SK-N-SH treated with all-trans-retinoic acid at 6 μM for 48 hours (cell line): ENCODE data around the gene GLIPR2.
"Not testable (repeated sequence)": the region's sequence is repeated elsewhere in the genome, so short reads cannot be mapped to it uniquely, and the experiment has no call there.

Source experiments
- ATAC-seq: fragments of 200-7000 bp; cut with Tn5 transposase; 3 replicates; pipeline ENCODE4 v1.9.1; 2020; ENCODE audit warnings: mild to moderate bottlenecking, moderate library complexity
- ARNTL ChIP-seq: fragments of 450-650 bp; formaldehyde crosslinking; IDR thresholded peaks from 2 replicates; pipeline ENCODE4 v1.5.0; 2020; ENCODE audit warnings: low read depth, mild to moderate bottlenecking, moderate library complexity, borderline replicate concordance
- BACH2 ChIP-seq: fragments of 250-450 bp; sonication (Bioruptor Pico); IDR thresholded peaks from 2 replicates; pipeline ENCODE4 v1.9.0; 2021; ENCODE audit warnings: mild to moderate bottlenecking, borderline replicate concordance
- CSDC2 ChIP-seq: fragments of 250-450 bp; sonication (Bioruptor Pico); IDR thresholded peaks from 2 replicates; pipeline ENCODE4 v1.5.0; 2020; ENCODE audit warnings: mild to moderate bottlenecking, moderate library complexity
- ESRRG ChIP-seq: fragments of 250-450 bp; sonication (Bioruptor Pico); IDR thresholded peaks from 2 replicates; pipeline ENCODE4 v1.6.1; 2021; ENCODE audit warnings: mild to moderate bottlenecking
- GLIS3 ChIP-seq: fragments of 250-450 bp; sonication (Bioruptor Pico); IDR thresholded peaks from 2 replicates; pipeline ENCODE4 v1.5.0; 2020; ENCODE audit warnings: mild to moderate bottlenecking, moderate library complexity
- ISL1 ChIP-seq: fragments of 250-450 bp; sonication (Bioruptor Pico); IDR thresholded peaks from 2 replicates; pipeline ENCODE4 v2.1.2; 2022; ENCODE audit warnings: mild to moderate bottlenecking, moderate library complexity
- OSR1 ChIP-seq: fragments of 250-450 bp; sonication (Bioruptor Pico); IDR thresholded peaks from 2 replicates; pipeline ENCODE4 v1.8.0; 2022; ENCODE audit warnings: moderate library complexity, mild to moderate bottlenecking, inconsistent platforms
- RARB ChIP-seq: fragments of 250-450 bp; sonication (Bioruptor Pico); IDR thresholded peaks from 2 replicates; pipeline ENCODE4 v1.8.0; 2021; ENCODE audit warnings: mild to moderate bottlenecking, moderate library complexity
- SNAI2 ChIP-seq: fragments of 250-450 bp; sonication (Bioruptor Pico); IDR thresholded peaks from 2 replicates; pipeline ENCODE4 v1.5.0; 2020; ENCODE audit warnings: mild to moderate bottlenecking, moderate library complexity
- TOX ChIP-seq: fragments of 250-450 bp; sonication (Bioruptor Pico); IDR thresholded peaks from 2 replicates; pipeline ENCODE4 v1.8.0; 2021; ENCODE audit warnings: mild to moderate bottlenecking, moderate library complexity, borderline replicate concordance
- ZC3H10 ChIP-seq: fragments of 250-450 bp; sonication (Bioruptor Pico); IDR thresholded peaks from 2 replicates; pipeline ENCODE4 v1.5.1; 2021; ENCODE audit warnings: mild to moderate bottlenecking, moderate library complexity
- ZFP3 ChIP-seq: fragments of 250-450 bp; sonication (Bioruptor Pico); IDR thresholded peaks from 2 replicates; pipeline ENCODE4 v1.5.0; 2020; ENCODE audit warnings: mild to moderate bottlenecking, moderate library complexity
- ZFP30 ChIP-seq: fragments of 450-650 bp; formaldehyde crosslinking; IDR thresholded peaks from 2 replicates; pipeline ENCODE4 v1.5.0; 2022; ENCODE audit warnings: mild to moderate bottlenecking, moderate library complexity
- ZNF565 ChIP-seq: fragments of 450-650 bp; formaldehyde crosslinking; conservative IDR thresholded peaks from 2 replicates; pipeline ENCODE4 v1.5.0; 2020; ENCODE audit warnings: low read depth, mild to moderate bottlenecking, moderate library complexity
- ZNF70 ChIP-seq: fragments of 450-650 bp; formaldehyde crosslinking; IDR thresholded peaks from 2 replicates; pipeline ENCODE4 v1.5.0; 2020; ENCODE audit warnings: mild to moderate bottlenecking, moderate library complexity
- TF ChIP-seq, protein P1 (sequence below): fragments of 250-450 bp; sonication (Bioruptor Pico); IDR thresholded peaks from 2 replicates; pipeline ENCODE4 v1.5.1; 2020; ENCODE audit warnings: low read depth, mild to moderate bottlenecking, moderate library complexity
- TF ChIP-seq, protein P2 (sequence below): fragments of 250-450 bp; sonication (Bioruptor Pico); IDR thresholded peaks from 2 replicates; pipeline ENCODE4 v1.5.0; 2020; ENCODE audit warnings: mild to moderate bottlenecking, moderate library complexity
- TF ChIP-seq, protein P3 (sequence below): fragments of 250-450 bp; sonication (Bioruptor Pico); IDR thresholded peaks from 2 replicates; pipeline ENCODE4 v1.8.0; 2020; ENCODE audit warnings: mild to moderate bottlenecking, moderate library complexity, borderline replicate concordance
- TF ChIP-seq, protein P4 (sequence below): fragments of 250-450 bp; sonication (Bioruptor Pico); IDR thresholded peaks from 2 replicates; pipeline ENCODE4 v1.8.0; 2021; ENCODE audit warnings: low read depth, mild to moderate bottlenecking, moderate library complexity, borderline replicate concordance
- TF ChIP-seq, protein P5 (sequence below): fragments of 250-450 bp; sonication (Bioruptor Pico); IDR thresholded peaks from 2 replicates; pipeline ENCODE4 v1.5.1; 2021; ENCODE audit warnings: mild to moderate bottlenecking, moderate library complexity

GLIPR2 gene

DNA sequence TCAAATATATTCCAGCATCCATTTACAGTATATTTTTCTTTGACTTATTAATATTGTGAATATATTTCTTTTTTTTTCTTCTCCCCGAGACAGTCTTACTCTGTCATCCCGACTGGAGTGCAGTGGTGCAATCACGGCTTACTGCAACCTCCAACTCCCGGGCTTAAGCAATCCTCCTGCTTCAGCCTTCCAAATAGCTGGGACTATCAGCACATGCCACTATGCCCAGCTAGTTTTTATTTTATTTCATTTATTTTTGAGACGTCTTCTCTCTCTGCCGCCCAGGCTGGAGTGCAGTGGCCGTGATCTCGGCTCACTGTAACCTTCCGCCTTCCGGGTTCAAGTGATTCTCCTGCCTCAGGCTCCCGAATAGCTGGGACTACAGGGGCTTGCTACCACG, 7.4 kb upstream of the GLIPR2 start:
- no peak for ATAC-seq
- TF ChIP-seq ZNF70 (CRISPR knock-in tag) (no peak), RARB (CRISPR knock-in tag) (no peak)
- TF ChIP-seq, protein P1, sequence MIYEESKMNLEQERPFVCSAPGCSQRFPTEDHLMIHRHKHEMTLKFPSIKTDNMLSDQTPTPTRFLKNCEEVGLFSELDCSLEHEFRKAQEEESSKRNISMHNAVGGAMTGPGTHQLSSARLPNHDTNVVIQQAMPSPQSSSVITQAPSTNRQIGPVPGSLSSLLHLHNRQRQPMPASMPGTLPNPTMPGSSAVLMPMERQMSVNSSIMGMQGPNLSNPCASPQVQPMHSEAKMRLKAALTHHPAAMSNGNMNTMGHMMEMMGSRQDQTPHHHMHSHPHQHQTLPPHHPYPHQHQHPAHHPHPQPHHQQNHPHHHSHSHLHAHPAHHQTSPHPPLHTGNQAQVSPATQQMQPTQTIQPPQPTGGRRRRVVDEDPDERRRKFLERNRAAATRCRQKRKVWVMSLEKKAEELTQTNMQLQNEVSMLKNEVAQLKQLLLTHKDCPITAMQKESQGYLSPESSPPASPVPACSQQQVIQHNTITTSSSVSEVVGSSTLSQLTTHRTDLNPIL (CRISPR knock-in tag): no peak

DNA sequence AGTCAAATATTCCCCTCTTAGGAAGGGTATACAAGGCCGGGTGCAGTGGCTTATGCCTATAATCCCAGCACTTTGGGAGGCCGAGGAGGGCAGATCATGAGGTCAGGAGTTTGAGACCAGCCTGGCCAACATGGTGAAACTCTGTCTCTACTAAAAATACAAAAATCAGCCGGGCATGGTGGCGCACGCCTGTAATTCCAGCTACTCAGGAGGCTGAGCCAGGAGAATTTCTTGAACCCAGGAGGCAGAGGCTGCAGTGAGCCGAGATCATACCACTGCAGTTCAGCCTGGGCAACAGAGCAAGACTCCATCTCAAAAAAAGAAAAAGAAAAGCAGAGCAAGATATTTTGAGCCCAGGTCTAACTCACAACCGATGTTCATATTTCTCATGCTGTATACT, 4.9 kb upstream of the GLIPR2 start:
- ATAC-seq: not testable (repeated sequence)

DNA sequence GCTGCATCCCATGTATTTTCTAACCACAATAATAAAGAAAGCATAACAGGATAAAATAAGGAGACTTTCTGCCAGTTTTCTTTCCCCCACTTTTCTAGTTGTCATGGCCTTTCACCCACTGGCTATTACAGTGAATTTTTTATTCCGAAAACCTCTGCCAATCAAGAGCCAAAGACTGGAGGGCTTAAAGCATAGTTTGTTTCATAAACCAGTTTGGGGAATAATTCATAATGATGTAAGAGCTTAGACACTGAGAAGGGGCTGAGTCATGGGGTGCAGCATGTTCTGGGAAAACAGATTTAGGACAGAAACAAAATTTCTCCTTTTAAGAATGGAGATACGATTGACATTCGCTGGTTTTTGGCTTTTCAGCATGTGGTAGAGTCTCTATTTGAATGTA, 4.4 kb upstream of the GLIPR2 start:
- no peak for TF ChIP-seq ZNF70 (CRISPR knock-in tag)
- TF ChIP-seq, protein P2, sequence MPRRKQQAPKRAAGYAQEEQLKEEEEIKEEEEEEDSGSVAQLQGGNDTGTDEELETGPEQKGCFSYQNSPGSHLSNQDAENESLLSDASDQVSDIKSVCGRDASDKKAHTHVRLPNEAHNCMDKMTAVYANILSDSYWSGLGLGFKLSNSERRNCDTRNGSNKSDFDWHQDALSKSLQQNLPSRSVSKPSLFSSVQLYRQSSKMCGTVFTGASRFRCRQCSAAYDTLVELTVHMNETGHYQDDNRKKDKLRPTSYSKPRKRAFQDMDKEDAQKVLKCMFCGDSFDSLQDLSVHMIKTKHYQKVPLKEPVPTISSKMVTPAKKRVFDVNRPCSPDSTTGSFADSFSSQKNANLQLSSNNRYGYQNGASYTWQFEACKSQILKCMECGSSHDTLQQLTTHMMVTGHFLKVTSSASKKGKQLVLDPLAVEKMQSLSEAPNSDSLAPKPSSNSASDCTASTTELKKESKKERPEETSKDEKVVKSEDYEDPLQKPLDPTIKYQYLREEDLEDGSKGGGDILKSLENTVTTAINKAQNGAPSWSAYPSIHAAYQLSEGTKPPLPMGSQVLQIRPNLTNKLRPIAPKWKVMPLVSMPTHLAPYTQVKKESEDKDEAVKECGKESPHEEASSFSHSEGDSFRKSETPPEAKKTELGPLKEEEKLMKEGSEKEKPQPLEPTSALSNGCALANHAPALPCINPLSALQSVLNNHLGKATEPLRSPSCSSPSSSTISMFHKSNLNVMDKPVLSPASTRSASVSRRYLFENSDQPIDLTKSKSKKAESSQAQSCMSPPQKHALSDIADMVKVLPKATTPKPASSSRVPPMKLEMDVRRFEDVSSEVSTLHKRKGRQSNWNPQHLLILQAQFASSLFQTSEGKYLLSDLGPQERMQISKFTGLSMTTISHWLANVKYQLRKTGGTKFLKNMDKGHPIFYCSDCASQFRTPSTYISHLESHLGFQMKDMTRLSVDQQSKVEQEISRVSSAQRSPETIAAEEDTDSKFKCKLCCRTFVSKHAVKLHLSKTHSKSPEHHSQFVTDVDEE: no peak
- TF ChIP-seq, protein P3, sequence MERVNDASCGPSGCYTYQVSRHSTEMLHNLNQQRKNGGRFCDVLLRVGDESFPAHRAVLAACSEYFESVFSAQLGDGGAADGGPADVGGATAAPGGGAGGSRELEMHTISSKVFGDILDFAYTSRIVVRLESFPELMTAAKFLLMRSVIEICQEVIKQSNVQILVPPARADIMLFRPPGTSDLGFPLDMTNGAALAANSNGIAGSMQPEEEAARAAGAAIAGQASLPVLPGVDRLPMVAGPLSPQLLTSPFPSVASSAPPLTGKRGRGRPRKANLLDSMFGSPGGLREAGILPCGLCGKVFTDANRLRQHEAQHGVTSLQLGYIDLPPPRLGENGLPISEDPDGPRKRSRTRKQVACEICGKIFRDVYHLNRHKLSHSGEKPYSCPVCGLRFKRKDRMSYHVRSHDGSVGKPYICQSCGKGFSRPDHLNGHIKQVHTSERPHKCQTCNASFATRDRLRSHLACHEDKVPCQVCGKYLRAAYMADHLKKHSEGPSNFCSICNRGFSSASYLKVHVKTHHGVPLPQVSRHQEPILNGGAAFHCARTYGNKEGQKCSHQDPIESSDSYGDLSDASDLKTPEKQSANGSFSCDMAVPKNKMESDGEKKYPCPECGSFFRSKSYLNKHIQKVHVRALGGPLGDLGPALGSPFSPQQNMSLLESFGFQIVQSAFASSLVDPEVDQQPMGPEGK: no peak
- no peak for TF ChIP-seq GLIS3 (CRISPR knock-in tag)
- TF ChIP-seq ZFP30: no peak
- no peak for TF ChIP-seq ZNF565 (CRISPR knock-in tag)
- no peak for TF ChIP-seq ISL1 (CRISPR knock-in tag)
- no peak for TF ChIP-seq RARB (CRISPR knock-in tag)
- no peak for TF ChIP-seq ESRRG (CRISPR knock-in tag)
- no peak for TF ChIP-seq BACH2 (CRISPR knock-in tag)
- TF ChIP-seq ARNTL: no peak
- no peak for TF ChIP-seq ZFP3 (CRISPR knock-in tag)
- TF ChIP-seq CSDC2: no peak
- no peak for TF ChIP-seq SNAI2 (CRISPR knock-in tag)
- TF ChIP-seq, protein P4, sequence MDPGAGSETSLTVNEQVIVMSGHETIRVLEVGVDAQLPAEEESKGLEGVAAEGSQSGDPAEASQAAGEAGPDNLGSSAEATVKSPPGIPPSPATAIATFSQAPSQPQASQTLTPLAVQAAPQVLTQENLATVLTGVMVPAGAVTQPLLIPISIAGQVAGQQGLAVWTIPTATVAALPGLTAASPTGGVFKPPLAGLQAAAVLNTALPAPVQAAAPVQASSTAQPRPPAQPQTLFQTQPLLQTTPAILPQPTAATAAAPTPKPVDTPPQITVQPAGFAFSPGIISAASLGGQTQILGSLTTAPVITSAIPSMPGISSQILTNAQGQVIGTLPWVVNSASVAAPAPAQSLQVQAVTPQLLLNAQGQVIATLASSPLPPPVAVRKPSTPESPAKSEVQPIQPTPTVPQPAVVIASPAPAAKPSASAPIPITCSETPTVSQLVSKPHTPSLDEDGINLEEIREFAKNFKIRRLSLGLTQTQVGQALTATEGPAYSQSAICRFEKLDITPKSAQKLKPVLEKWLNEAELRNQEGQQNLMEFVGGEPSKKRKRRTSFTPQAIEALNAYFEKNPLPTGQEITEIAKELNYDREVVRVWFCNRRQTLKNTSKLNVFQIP (CRISPR knock-in tag): no peak
- TF ChIP-seq TOX (CRISPR knock-in tag): no peak
- TF ChIP-seq OSR1 (CRISPR knock-in tag): no peak
- ATAC-seq: no peak

DNA sequence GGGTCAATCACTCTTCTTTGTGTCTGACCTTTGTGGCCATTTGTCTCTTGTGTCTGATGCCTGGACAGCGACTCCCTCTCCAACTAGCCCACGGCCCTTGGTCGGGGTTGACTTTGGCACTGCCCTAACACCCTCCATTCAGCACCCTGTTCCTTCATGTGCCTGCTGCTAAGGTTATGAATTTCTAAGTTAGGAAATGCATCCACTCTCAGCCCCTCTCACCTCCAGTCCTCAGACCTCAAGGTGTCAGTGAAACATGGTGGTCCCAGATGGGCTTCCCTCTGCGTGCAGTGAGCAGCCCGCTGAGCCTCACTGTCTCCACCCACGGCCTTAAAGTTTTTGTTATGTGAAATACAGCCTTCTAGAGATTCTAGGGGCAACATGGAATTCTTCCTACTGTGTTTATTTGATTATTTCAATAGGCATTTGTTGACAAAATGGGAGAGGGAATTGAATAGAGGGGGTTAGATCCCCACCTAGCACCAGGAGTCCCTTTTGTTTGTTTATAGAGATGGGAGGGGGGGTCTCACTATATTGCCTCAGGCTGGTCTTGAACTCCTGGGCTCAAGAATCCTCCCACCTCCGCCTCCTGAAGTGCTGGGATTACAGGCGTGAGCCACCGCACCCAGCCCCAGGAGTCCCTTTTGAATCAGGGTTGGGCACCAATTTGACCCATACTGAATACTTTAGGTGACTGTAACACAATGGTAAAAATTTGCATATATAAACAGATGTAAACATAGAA, 1.6 kb upstream of the GLIPR2 start:
- no peak for ATAC-seq
- TF ChIP-seq ZNF70 (CRISPR knock-in tag) (no peak), ZC3H10 (CRISPR knock-in tag) (no peak), ZNF565 (CRISPR knock-in tag) (no peak), SNAI2 (CRISPR knock-in tag) (no peak), TOX (CRISPR knock-in tag) (no peak), ISL1 (CRISPR knock-in tag) (no peak), GLIS3 (CRISPR knock-in tag) (no peak), BACH2 (CRISPR knock-in tag) (no peak), ZFP3 (CRISPR knock-in tag) (no peak), ZFP30 (no peak), RARB (CRISPR knock-in tag) (no peak), ARNTL (no peak)
- TF ChIP-seq, protein P5, sequence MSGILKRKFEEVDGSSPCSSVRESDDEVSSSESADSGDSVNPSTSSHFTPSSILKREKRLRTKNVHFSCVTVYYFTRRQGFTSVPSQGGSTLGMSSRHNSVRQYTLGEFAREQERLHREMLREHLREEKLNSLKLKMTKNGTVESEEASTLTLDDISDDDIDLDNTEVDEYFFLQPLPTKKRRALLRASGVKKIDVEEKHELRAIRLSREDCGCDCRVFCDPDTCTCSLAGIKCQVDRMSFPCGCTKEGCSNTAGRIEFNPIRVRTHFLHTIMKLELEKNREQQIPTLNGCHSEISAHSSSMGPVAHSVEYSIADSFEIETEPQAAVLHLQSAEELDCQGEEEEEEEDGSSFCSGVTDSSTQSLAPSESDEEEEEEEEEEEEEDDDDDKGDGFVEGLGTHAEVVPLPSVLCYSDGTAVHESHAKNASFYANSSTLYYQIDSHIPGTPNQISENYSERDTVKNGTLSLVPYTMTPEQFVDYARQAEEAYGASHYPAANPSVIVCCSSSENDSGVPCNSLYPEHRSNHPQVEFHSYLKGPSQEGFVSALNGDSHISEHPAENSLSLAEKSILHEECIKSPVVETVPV (CRISPR knock-in tag): no peak
- TF ChIP-seq, protein P3: no peak
- TF ChIP-seq, protein P4 (CRISPR knock-in tag): no peak
- TF ChIP-seq, protein P1 (CRISPR knock-in tag): no peak
